NCI-H345 treated with DMSO at 0.1 percent for 48 hours (cell line): Measurements from ENCODE around the gene SORL1.
"Not testable (repeated sequence)": the region's sequence is repeated elsewhere in the genome, so short reads cannot be mapped to it uniquely, and the experiment has no call there.

Source experiments
- DNase-seq: peaks from one replicate; lab custom pipeline; 2025; ENCODE audit not compliant: unreplicated experiment; lab: John Stamatoyannopoulos, UW

The SORL1 gene

GRCh38 chr11:121473064-121473777 is 21.1 kb downstream of the SORL1 start:
- DNase-seq, result no peak

GRCh38 chr11:121474680-121475079 is 22.6 kb downstream of the SORL1 start:
- no peak for DNase-seq

DNA sequence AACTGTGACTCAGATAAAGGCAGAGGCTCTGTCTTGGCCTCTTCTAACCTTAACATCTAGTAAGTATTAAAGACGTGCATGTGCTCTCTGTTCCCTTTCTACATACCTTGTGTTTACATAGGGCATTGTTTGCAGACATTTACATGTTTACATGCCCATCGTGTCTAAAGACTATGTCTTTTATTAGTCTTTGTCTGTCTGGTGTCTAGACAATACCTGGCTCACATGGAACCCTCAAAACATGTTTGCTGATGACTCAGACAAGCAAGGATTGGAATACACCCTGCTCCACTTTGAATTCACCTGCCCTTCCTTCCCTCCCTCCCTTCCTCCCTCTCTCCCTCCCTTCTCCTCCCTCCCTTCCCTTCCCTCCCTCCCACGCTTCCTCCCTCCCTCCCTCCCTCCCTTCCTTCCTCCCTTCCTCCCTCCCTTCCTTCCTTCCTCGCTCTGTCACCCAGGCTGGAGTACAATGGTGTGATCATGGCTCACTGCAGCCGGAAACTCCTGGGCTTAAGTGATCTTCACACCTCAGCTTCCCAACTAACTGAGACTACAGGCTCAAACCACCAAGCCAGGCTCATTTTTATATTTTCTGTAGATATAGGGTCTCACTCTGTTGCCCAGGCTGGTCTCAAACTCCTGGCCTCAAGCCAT is 24.4 kb downstream of the SORL1 start:
- peak; percentile 79 for DNase-seq

- no peak for DNase-seq
Observed at GRCh38 chr11:121478226-121478894, 26.2 kb downstream of the SORL1 start.

- no peak for DNase-seq
Observed at GRCh38 chr11:121478895-121479697, 27.0 kb downstream of the SORL1 start.

DNA sequence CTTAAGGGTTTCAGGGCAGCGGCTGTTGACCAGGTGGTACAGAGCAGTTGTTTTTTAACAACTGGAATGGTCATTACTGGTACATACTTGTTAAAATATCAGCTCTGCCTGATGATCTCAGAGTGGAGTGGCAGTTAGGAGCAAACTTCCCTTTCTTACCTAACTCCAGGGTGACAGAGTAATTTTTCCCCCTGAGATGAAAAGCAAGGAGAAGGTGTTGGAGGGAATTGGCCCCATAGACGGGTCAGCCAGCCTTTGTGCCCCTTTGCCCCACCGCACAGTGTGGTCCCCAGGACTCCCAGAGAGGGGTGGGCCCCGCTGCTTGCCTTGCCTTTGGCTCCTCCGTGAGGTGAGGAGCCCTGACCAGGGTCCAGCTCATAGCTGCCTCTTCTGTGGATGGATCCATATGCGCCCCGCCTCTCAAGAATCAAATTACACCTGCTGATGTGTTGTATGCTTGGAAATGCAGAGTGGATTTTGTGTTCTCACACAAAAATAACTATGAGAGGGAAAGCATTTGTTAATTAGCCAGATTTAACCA is 27.7 kb downstream of the SORL1 start:
- no peak for DNase-seq

GRCh38 chr11:121481484-121482230 is 29.5 kb downstream of the SORL1 start:
- not testable (repeated sequence) for DNase-seq

DNA sequence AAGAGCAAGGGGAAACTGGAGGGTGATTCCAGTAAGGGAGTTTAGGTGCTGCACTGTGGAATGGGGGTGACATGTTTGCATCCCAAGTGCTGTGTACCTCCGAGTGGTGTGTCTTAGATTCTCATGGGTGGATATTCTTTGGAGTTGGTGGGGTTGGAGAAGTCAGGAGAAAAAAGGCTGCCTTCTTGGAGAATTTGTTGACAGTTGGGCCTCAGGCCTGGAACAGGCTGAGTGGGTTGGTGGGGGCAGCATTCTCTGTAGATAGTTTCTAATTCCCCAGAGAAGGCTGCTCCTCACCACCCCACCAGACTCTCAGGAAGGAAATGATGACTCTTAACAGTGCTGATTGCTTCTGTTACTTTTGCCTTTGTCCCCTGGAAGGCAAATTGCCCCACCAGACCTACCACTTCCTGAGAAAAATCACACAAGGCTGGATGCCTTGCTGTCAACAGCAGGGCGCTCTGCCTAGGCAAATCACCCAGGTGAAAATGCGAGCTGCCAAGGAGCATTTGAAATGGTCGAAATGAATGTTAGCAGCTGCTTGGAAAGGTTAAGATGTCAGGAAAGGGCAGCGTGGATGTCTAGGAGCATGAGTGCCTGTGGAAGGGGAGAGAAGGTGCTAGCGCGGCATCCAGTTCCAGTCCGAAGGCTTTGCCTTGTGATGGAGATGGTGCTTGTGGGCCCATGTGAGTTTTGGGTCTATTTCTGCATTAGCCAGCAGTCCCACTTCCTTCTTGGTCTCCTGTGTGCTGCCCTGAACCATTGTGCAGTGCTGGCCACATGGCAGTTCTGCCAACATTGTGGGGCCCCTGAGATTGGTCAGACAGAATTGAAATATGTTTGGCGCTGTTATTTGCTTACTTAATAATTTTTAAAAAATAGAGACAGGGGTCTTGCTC is 30.4 kb downstream of the SORL1 start:
- no peak for DNase-seq

DNA sequence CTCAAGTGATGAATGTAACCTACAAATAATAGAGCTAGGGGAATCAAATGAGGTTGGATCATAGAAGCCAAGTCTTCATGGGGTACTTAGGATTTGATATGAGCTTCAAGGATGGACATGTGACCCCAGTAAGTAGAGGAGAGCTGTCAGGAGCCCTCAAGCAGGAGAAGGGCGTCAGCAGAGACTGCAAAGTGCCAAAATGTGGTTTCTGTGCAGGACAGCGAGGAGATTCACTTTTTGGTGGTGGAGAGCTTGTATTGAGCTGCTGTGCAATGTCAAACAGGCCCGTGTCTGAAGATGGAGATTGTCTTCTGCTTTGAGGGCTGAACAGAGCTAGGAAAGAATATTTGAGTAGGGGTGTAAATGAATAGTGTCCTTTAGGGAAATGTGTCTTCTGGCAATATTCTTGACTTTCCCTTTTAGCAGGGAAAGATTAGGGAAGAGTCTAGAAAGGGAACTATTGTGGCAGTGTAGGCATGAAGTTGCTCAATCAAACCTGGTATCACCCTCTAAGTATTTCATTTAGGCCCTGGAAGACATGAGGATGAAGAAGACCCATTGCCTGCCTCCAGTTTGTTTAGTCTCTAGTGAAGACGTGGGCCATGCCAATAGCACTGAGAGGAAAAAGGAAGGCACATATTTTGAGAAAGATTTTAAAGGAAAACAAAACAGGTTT is 31.8 kb downstream of the SORL1 start:
- no peak for DNase-seq

GRCh38 chr11:121485216-121485615 is 33.1 kb downstream of the SORL1 start:
- no peak for DNase-seq

DNA sequence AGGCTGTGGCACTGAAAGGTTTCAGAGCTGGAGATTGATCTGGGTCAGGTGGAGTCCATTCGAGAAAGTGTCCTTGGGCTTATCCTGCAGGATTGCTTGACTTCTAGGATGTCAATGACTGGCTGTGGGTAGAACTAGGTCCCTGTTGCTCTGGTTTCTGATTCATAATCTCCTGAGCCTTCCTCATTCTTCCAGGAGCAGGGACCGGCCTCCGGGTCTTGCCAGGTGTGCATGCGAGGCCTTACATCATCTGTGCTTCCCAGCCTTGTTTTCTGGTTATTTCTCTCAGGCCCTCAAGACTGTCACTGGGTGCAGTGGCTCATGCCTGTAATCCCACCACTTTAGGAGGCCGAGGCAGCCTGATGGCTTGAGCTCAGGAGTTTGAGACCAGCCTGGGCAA is 33.9 kb downstream of the SORL1 start:
- DNase-seq, result no peak

GRCh38 chr11:121487191-121487590 is 35.1 kb downstream of the SORL1 start:
- DNase-seq, result no peak

- DNase-seq, result no peak
Observed at GRCh38 chr11:121488170-121488569, 36.1 kb downstream of the SORL1 start.

- DNase-seq, result no peak
Observed at GRCh38 chr11:121488641-121489040, 36.5 kb downstream of the SORL1 start.

DNA sequence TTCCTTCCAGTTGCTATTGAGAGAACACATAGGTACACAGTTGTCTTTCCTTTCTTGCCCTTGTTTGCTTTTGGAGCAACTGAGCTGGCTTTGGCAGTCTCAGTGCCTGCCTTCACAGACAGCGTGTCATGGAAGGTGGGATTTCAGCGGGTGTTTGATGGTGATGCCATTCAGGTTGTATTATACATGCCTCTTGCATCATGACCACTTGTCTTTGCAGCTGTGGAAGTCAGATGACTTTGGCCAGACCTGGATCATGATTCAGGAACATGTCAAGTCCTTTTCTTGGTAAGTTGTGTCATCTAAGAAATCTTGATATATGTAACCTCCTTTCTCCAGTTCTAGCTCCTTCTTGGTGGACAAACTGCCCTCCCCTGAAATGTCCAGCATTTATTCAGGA is 37.7 kb downstream of the SORL1 start:
- no peak for DNase-seq

GRCh38 chr11:121494355-121495099 is 42.4 kb downstream of the SORL1 start:
- DNase-seq, result no peak

DNA sequence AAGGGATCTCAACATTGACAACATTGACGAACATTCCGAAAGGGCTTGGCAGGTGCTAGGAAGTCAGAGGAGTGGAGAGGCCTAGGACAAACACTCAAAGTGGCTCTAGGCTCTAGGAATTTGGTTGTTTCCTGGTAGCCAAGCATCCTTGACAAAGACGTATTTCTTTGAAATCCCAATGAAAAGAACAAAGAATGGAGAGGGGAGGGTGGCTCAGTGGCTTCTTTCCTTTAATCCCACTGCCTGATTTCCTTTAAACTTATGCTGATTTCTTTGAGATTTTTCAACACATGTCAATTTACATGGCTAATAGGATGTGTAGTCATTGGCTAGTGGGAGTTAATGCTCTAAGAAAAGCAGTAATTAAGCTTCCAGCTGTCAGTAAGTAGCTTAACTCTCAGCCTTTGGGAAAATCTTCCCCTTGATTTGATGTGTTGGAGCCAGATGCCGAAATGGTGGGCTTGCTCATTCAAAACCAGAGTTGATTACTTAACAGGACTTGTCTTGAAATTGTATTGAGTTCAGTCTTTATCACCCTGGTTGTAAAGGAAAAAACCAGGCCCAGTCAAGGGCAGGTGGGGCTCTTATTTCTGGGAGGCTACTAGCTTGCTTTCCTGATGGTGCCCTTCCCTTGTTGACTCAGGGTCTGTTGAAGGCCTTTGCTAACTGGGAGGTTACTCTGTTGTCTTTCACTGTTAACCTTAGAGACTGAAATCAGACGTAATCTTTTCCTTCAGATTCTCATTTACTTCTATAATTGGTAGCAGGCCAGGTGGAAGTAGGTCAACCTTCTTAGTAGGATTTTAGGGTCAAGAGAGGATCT is 45.3 kb downstream of the SORL1 start:
- no peak for DNase-seq
